ENCODE results near the gene LMBR1.
"Not testable (repeated sequence)": the region's sequence is repeated elsewhere in the genome, so short reads cannot be mapped to it uniquely, and the experiment has no call there.

DNA sequence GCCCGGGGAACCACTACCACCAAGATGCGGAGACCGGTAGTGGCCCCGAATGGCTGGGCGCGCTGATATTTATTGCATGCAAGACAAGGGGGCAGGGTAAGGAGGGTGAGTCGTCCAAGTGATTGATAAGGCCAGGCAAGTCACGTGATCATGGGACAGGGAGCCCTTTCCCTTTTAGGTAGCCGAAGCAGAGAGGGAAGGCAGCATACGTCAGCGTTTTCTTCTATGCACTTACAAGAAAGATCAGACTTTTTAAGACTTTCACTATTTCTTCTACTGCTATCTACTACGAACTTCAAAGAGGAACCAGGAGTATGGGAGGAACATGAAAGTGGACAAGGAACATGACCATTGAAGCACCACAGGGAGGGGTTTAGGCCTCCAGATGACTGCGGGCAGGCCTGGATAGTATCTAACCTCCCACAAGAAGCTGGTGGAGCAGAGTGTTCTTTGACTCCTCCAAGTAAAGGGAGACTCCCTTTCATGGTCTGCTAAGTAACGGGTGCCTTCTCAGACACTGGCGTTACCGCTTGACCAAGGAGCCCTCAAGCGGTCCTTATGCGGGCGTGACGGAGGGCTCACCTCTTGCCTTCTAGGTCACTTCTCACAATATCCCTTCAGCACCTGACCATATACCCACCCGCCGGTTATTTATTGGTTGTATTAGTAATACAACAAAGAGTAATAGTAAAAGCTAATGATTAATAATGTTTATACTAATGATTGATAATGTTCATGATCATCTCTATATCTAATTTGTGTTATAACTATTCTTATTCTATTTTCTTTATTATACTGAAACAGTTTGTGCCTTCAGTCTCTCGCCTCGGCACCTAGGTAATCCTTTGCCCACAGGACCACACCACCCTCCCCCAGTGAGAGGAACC is 27.7 kb upstream of the LMBR1 start:
- not testable (repeated sequence) for TF ChIP-seq TAF1, POLR2A, POLR2AphosphoS5, SPI1 (IDR thresholded peaks at IDR 0.05; ENCODE audit: low read depth, low read length)

Measured in GM12891 (cell line).